Sigmoid colon (tissue), 7 donors: Measurements from ENCODE around the gene RANBP17. TPM values are rescaled to one million over a fixed set of nuclear protein-coding genes. Genes with fewer than 3 reads are reported as not detected.

ENCODE experiments used
- DNase-seq: peaks from one replicate; pipeline ENCODE4 v3.0.0-alpha.2; 2019
- H3K27ac ChIP-seq, 4 donors: fragments of 200-600 bp; sonication (generic); one replicate each; pipeline ENCODE4 v1.5.1; 2016 to 2019; ENCODE audit warnings: mild to moderate bottlenecking in 1 of 4
- H3K27me3 ChIP-seq, 3 donors: fragments of 200-600 bp; sonication (generic); one replicate each; pipeline ENCODE4 v1.5.1; 2019; ENCODE audit warnings: mild to moderate bottlenecking in 1 of 3
- H3K36me3 ChIP-seq, 4 donors: fragments of 200-600 bp; sonication (generic); one replicate each; pipeline ENCODE4 v1.5.1; 2016 to 2019
- H3K4me1 ChIP-seq, 4 donors: fragments of 200-600 bp; sonication (generic); one replicate each; pipeline ENCODE4 v1.5.1; 2017 to 2019
- H3K4me3 ChIP-seq, 4 donors: fragments of 200-600 bp; sonication (generic); one replicate each; pipeline ENCODE4 v1.5.1; 2017 to 2019; ENCODE audit warnings: mild to moderate bottlenecking in 2 of 4, moderate library complexity in 1 of 4
- H3K9me3 ChIP-seq, 4 donors: fragments of 200-600 bp in 3 of 4; sonication (generic) in 3 of 4; one replicate each; pipeline versions ENCODE4 v1.5.1 to v1.6.1; 2013 to 2019
- EP300 ChIP-seq, 4 donors: sonication (generic); formaldehyde crosslinking; IDR thresholded peaks; one replicate each; pipeline ENCODE4 v1.6.1; 2017; ENCODE audit warnings: antibody characterized with exemption in 4 of 4
- POLR2A ChIP-seq, 2 donors: fragments of 450-650 bp; IDR thresholded peaks; one replicate each; pipeline ENCODE4 v1.6.1; 2016; ENCODE audit warnings: antibody characterized with exemption in 2 of 2, mild to moderate bottlenecking in 2 of 2, moderate library complexity in 2 of 2
- POLR2AphosphoS5 ChIP-seq, 4 donors: sonication (generic); formaldehyde crosslinking; IDR thresholded peaks; one replicate each; pipeline ENCODE4 v1.6.1; 2017; ENCODE audit warnings: antibody characterized with exemption in 4 of 4
- WGBS, 2 donors: extraction: QIAGEN DNeasy Blood & Tissue Kit; methylation state at CpG; one replicate each; pipeline ENCODE4 v1.1.7; 2013; 5-methylcytosine and 5-hydroxymethylcytosine counted together
- intact Hi-C: fragments of 100-400 bp; cut with DNase I; formaldehyde crosslinking; loops from one replicate; pipeline ENCODE4 v1.15.1; 2023
- polyA plus RNA-seq, 3 donors: library from polyadenylated mRNA; stranded (reverse); fragments of 200-250 nt; gene quantifications; one replicate each; pipeline ENCODE4 v1.2.3, GENCODE V29; 2013
- total RNA-seq, 4 donors: library from RNA; depleted of rRNA; stranded (reverse); fragments of >200 nt; gene quantifications; one replicate each; pipeline ENCODE4 v1.1.0, GENCODE V29; 2016
- TF ChIP-seq, protein P1 (sequence below), 4 experiments: fragments of 450-650 bp in 3 of 4; fragments of 200-600 bp in 1 of 4; IDR thresholded peaks; one replicate each; pipeline ENCODE4 v1.5.1; 2016 to 2019; ENCODE audit warnings: antibody characterized with exemption in 4 of 4, mild to moderate bottlenecking in 3 of 4, moderate library complexity in 2 of 4
- donor health status: healthy with polysubstance abuse.
- donor health status: Bipolar disorder and iron deficiency.
- donor health status: healthy.

The RANBP17 gene
- total and polyA plus RNA-seq, 7 donors = 0.23 to 25.8 (median 11.4) TPM

DNA sequence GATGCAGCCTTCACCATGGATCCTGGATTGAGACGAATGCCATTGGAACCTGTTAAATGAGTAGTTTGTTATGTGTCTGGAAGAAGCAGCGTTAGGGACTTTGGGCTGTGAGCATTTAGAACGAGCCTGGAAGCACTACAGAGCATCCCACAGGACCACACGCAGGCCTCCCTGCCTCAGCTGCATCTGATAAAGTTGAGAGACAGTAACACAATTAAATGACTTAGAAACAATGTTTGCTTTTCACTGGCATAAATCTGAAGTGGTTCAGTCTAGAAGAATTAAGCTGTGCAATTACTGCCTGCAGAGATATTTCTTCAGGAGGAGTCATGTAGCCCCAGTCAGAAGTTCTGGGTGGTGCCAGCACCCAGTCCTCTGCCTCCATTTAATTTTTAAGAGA, 437.4 kb downstream of the RANBP17 start:
- TF ChIP-seq, protein P1, sequence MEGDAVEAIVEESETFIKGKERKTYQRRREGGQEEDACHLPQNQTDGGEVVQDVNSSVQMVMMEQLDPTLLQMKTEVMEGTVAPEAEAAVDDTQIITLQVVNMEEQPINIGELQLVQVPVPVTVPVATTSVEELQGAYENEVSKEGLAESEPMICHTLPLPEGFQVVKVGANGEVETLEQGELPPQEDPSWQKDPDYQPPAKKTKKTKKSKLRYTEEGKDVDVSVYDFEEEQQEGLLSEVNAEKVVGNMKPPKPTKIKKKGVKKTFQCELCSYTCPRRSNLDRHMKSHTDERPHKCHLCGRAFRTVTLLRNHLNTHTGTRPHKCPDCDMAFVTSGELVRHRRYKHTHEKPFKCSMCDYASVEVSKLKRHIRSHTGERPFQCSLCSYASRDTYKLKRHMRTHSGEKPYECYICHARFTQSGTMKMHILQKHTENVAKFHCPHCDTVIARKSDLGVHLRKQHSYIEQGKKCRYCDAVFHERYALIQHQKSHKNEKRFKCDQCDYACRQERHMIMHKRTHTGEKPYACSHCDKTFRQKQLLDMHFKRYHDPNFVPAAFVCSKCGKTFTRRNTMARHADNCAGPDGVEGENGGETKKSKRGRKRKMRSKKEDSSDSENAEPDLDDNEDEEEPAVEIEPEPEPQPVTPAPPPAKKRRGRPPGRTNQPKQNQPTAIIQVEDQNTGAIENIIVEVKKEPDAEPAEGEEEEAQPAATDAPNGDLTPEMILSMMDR (IDR thresholded peaks at IDR 0.05) = no peak
- TF ChIP-seq POLR2A (IDR thresholded peaks at IDR 0.05) (no peak), POLR2AphosphoS5 (IDR thresholded peaks at IDR 0.05) (no peak), EP300 (IDR thresholded peaks at IDR 0.05) (no peak)
- Histone ChIP-seq H3K4me3 (no peak overlapping the region), H3K27ac (no peak overlapping the region), H3K9me3 (no peaks in the 10 kb centered on the region), H3K36me3 (no peaks in the 10 kb centered on the region), H3K27me3 (peaks cover 0 to 5% (median 0%) of the 10 kb centered on the region in 3 donors), H3K4me1 (no peaks in the 10 kb centered on the region)
- no peak for DNase-seq
- intact Hi-C loops = no loop called here
- WGBS, 2 donors = 82 to 84% methylated on average over 4 of the region's 4 CpGs

DNA sequence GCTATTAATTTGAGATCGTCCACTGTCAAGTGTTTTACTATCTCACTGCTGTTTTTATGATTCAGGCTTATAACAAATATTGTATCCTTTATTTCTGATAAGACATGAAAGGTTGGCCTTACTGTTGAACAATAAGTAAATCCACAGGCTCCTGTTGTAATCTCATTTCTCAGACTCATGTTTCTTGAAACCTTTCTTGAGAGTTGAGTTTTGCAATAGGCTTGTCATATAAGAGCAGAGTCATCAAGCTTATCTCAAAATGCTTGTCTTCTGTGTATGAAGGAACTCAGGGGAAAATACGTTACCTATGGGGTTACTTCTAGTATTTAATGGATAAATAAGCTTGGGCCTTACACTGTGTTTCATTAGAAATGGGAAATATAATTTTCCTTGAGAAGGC, 438.0 kb downstream of the RANBP17 start:
- no peak for TF ChIP-seq POLR2A (IDR thresholded peaks at IDR 0.05)
- TF ChIP-seq, protein P1 (IDR thresholded peaks at IDR 0.05) = no peak
- no peak for TF ChIP-seq POLR2AphosphoS5 (IDR thresholded peaks at IDR 0.05)
- no peak for TF ChIP-seq EP300 (IDR thresholded peaks at IDR 0.05)
- Histone ChIP-seq H3K4me3 (no peak overlapping the region), H3K9me3 (no peaks in the 10 kb centered on the region), H3K27me3 (peaks cover 0 to 11% (median 2%) of the 10 kb centered on the region in 3 donors), H3K4me1 (no peaks in the 10 kb centered on the region), H3K36me3 (no peaks in the 10 kb centered on the region), H3K27ac (no peak overlapping the region)
- WGBS, 2 donors = 73 to 86% methylated on average over 2 of the region's 2 CpGs
- intact Hi-C loops = no loop called here
- no peak for DNase-seq

DNA sequence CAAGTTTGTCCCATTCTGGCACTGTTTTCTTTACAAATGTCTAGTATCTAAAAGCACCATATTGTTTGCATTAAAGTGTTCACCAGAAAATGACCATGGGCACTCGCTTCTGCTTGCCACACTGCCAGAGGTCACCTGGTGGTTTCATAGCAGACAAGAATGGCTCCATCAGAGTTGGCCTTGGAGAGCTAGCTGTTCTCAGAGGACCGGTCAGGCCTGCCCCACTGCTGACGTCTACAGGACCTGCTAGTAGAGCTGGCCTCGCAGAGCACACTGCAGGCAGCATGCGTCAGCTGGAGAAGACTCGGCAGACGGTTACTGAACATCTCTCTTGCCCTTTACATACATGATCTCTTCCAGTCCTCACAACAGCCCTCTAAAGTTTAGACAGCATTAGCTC, 438.5 kb downstream of the RANBP17 start:
- Histone ChIP-seq H3K9me3 (no peaks in the 10 kb centered on the region), H3K4me1 (no peaks in the 10 kb centered on the region), H3K36me3 (no peaks in the 10 kb centered on the region), H3K4me3 (no peak overlapping the region), H3K27me3 (peaks cover 0 to 16% (median 7%) of the 10 kb centered on the region in 3 donors), H3K27ac (no peak overlapping the region)
- intact Hi-C loops = no loop called here
- WGBS, 2 donors = 93 to 95% methylated on average over 7 of the region's 7 CpGs
- DNase-seq = no peak
- TF ChIP-seq, protein P1 (IDR thresholded peaks at IDR 0.05) = no peak
- TF ChIP-seq EP300 (IDR thresholded peaks at IDR 0.05) (no peak), POLR2A (IDR thresholded peaks at IDR 0.05) (no peak), POLR2AphosphoS5 (IDR thresholded peaks at IDR 0.05) (no peak)

DNA sequence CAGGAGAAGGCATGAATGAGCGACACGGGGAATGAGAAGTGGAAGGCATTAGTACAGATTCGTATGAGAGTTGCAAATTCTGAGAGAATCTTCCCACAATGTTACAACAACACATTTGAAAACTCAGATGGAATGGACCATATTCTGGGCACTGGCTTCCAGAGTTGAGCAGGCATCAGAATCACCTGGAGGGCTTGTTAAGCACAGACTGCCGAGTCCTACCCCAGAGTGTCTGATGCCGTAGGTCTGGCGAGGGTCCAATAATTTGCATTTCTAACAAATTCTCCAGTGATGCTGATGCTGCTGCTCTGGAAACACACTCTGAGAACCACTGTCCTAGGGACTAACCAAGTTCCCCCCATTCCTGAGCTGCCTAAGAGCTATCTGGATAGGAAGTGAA, 444.3 kb downstream of the RANBP17 start:
- 34 to 41% methylated on average over 6 of the region's 6 CpGs for WGBS, 2 donors
- TF ChIP-seq POLR2AphosphoS5 (IDR thresholded peaks at IDR 0.05) (no peak), EP300 (IDR thresholded peaks at IDR 0.05) (no peak), POLR2A (IDR thresholded peaks at IDR 0.05) (no peak)
- TF ChIP-seq, protein P1 (IDR thresholded peaks at IDR 0.05) = no peak
- DNase-seq = no peak
- Histone ChIP-seq H3K27me3 (peaks cover 39 to 74% (median 62%) of the 10 kb centered on the region in 3 donors), H3K9me3 (no peaks in the 10 kb centered on the region), H3K27ac (no peak overlapping the region), H3K4me3 (no peak overlapping the region), H3K4me1 (peaks cover 0 to 34% (median 28%) of the 10 kb centered on the region in 4 donors), H3K36me3 (no peaks in the 10 kb centered on the region)
- intact Hi-C loops = no loop called here
